GM18511 (cell line): ENCODE results near the gene CTRL.

Source experiments
- ATAC-seq: cut with Tn5 transposase; IDR thresholded peaks from one replicate; pipeline ENCODE4 v1.9.1; 2021; ENCODE audit warnings: mild to moderate bottlenecking, moderate library complexity; ENCODE audit not compliant: unreplicated experiment

Gene CTRL

GRCh38 chr16:67963292-67963661 is 31.6 kb upstream of the CTRL start:
- no peak for ATAC-seq

DNA sequence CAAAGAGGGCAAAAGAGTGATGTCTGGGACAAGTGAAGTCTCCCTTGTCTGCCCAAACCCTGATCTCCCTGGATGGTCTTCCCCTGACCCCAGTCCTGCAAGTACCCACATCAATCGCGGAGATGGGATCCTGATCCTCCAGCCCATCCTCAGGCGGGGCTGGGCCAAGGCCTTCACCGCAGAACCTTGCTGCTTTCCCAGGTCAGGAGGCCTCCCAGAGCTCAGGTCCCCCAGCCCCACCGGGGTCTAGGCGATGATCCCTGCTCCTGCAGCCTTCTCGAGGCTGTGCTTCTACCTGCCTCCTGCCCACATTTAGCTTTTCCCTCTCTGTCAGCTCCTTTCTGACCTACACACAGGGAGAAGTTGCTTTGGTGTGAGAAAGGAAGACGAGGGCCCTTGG is 30.5 kb upstream of the CTRL start:
- ATAC-seq = no peak

- ATAC-seq = no peak
These were observed 29.9 kb upstream of the CTRL start for GRCh38 chr16:67961551-67961957.

DNA sequence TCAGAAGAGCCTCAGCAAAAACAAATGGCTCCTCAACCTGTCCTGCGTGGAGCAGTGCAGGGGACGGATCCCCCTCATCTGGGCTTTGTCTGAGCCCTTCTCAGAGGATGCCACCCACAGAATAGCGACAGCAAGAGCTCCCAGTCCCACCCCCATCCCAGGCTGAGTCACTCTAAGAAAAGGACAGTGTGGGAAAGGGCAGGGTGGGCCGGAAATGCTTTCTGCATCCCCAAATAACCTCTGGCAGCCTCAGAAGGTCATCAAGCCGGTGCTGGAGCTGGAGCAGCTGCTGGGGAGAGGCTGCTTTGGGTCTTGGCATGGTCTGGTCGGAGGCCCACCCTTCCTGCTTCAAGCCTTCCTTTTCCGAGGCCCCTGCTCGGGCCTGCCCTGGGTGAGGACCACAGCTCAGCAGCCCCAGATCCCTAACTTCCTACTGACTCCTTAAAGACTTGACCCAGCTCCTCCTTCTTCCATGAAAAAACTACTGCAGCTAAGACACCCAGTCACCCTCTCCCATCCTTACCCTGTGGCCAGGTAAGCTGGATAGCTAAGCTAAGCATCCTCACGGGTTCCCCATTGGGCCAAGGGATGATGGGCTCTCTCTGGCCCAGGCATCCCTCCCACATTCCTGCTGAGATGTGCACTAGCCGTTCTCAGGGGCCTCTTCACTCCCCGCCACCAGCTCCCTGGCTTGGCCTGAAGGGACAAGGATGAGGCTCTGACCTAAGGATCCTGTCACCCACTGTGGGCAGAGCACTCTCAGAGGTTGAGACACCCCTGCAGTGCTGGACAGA is 28.1 kb upstream of the CTRL start:
- ATAC-seq = no peak

GRCh38 chr16:67957622-67958021 is 26.0 kb upstream of the CTRL start:
- ATAC-seq = no peak

- no peak for ATAC-seq
These were observed 22.9 kb upstream of the CTRL start for GRCh38 chr16:67954421-67955196.

DNA sequence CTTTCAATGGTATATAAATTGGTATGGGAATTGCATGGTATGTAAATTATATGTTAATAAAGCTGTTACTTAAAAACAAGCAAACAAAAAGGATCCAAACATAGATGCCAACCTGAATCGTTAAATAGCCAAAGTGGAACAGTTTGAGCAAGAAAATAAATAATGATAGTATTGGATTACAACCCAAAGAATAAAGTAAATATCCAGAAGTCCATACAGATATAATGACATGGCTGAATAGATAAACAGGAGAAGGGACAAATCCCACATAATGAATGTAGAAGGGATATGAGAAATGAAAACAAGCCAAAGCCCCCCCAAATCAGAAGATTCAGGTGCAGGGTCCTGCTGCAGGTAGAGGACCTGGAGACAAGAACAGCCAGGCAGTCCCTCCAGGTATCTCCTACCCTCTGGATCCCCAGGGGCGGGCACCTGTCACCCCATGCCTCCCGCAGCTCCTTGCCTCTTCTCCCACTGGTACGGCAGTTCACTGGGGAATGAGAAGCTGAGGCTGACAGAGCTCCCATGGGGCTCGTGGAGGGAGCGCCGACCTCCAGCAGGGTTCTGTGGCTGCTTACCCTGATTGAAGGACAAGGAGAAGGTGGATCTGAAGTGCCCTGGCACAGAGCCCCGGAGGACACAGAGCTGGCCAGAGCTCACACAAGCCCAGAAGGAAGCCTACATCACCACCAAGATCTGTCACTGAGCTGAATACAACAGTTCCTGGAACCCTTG is 22.1 kb upstream of the CTRL start:
- ATAC-seq = no peak

- no peak for ATAC-seq
These were observed 19.8 kb upstream of the CTRL start for GRCh38 chr16:67951485-67951884.

GRCh38 chr16:67950335-67950843 is 18.7 kb upstream of the CTRL start:
- ATAC-seq = no peak

GRCh38 chr16:67949645-67950044 is 18.0 kb upstream of the CTRL start:
- no peak for ATAC-seq

DNA sequence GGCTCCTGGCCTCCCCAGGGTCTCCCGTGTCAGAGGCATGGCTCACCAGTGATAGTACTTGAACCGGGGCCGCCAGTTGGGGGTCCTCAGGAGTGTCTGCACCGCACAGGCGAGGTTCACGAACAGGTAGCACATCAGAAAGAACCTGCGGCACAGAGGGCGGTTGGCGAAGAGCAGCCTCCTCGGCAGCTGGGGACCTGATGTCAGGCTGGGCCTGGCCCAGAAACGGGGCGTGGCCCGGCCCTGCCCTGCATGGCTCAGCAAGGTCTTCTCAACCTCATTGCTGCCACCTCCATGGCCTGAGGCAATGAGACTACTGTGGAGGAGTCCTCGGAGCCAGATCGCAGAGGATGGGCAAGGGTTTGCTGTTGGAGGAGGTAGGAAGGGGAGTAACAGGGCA is 16.4 kb upstream of the CTRL start:
- ATAC-seq = no peak

DNA sequence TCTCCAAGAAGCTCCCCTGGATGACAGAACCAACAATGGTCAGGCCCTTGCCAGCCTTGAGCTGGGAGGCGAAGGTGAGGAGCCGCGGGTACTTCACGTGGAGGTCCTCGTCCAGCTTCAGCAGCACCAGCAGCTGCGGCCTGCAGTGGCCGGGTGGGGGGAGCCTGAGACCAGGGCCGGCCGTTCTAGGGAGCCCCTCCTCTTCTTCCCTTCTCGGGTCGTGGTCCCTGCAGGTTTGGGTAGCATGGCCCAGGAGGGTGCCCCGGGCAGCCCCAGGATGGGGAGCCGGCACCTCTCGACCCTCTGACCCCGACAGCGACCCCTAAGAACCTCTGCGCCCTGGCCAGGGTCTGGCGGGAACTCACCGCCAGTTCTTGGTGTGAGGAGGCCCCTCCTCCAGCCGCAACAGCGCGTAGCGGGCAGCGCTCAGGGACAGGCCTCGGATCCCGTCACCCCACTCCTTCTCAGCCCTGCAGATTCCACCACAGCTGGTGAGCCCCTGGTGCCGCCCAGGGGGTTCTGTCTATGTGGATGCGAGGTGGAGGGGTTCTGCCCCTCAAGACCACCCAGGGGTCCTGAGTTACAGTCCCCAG is 15.4 kb upstream of the CTRL start:
- no peak for ATAC-seq

GRCh38 chr16:67946128-67946569 is 14.5 kb upstream of the CTRL start:
- ATAC-seq = no peak

DNA sequence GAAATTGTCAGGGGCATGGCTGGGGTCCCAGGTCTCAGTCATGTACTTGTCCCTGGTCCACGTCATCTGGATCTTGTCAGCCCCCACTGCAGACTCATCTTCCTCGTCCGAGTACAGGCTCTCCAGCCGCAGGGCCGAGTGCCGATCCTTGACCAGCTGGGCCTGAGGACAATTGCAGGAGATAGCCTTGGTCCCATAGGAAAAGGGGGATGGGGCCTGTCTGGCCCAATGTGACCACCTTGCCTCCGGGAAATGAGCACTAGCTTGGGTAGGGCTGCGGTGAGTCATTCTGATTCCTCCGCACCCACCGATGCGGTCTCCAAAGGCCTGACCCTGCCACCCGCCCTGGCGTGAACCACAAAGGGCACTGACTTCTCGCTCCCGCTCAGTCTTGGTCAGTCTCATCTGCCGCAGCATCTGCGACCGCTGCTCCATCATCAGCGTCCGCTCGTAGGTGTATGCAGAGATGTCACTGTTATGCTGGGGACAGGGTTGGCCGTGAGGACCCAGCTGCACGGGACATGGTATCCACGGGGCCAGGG is 13.8 kb upstream of the CTRL start:
- no peak for ATAC-seq

- no peak for ATAC-seq
These were observed 13.2 kb upstream of the CTRL start for GRCh38 chr16:67944690-67945391.

- no peak for ATAC-seq
These were observed 12.2 kb upstream of the CTRL start, which contains the start of gene LCAT for GRCh38 chr16:67943619-67944504. LCAT (minus strand) TSS chr16:67944120; CDS start chr16:67944101, 19 bp downstream.

DNA sequence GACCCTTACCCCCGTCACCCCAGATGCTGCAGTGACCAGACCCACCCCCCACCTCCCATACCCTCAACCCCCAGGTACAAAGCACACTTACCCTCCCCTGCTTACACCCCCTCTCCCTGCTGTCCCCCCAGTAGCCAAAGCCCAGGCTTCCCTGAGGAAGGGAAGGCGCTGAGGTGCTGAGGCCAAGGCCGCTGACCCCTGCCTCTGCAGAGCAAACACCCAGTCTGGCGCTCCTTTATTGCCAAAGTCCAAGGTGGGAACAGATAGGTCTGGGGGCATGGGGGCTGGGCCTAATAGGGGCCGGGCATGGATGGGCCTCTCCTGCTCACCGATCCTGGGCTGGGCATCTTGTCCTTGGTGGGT is 11.6 kb upstream of the CTRL start:
- ATAC-seq = no peak

DNA sequence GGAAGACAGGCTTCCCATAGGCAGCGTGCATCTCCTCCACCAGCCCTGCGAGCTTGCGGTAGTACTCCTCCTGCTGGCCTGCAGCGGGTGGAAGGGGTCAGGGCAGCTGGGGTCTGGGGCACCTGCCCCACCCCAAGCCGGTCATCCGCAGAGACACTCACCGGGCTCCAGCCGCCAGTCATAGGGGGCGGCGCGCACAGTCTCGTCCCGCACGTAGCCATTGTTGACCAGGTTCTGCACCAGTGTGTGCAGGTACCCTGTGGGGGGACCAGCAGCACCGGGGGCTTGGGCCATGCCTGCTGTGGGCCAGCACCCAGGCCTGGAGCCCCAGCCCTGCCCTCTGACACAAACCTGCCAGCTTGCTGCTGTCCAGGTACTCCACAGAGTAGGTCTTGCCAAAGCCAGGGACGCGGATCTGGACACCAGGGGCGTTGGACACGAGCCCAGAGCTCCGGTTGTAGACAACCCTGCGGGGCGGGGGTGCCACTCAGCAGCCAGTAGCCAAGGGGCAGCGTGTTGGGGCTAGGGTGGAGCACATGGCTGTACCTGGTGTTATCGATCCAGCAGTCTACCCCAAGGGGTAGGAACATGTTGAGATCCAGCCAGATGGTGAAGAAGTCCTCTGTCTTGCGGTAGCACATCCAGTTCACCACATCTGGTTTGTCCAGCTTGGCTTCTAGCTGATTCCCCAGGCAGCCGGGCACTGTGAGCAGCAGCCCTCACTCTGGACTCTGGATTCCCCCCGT is 11.0 kb upstream of the CTRL start:
- ATAC-seq = no peak

DNA sequence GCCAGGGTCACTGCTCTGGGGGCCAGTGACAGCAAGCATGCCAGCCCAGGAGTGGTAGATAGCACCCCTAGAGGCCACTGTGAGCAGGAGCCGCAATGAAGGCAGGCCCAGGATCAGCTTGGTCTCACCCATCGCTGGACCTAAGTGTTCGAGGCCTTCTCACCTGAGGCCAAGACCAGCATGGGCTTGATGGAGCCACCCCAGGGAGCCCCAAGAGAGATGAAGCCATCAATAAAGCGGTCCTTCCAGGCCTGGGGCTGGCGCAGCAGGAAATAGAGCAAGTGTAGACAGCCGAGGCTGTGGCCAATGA is 10.5 kb upstream of the CTRL start:
- ATAC-seq = no peak
